BLaER1 (cell line): ENCODE results near the gene UPF1.

Experiments used
- H3K27ac ChIP-seq: shearing (Covaris generic); formaldehyde crosslinking; 2 replicates; pipeline ENCODE4 v1.8.1; 2022
- H3K27me3 ChIP-seq: shearing (Covaris generic); formaldehyde crosslinking; 2 replicates; pipeline ENCODE4 v1.8.1; 2022
- H3K36me3 ChIP-seq: shearing (Covaris generic); formaldehyde crosslinking; 2 replicates; pipeline ENCODE4 v1.8.1; 2022
- H3K4me1 ChIP-seq: shearing (Covaris generic); formaldehyde crosslinking; 2 replicates; pipeline ENCODE4 v1.8.1; 2022
- H3K4me2 ChIP-seq: shearing (Covaris generic); formaldehyde crosslinking; 2 replicates; pipeline ENCODE4 v1.8.1; 2022
- H3K4me3 ChIP-seq: shearing (Covaris generic); formaldehyde crosslinking; 2 replicates; pipeline ENCODE4 v1.8.1; 2022
- H3K9ac ChIP-seq: shearing (Covaris generic); formaldehyde crosslinking; 2 replicates; pipeline ENCODE4 v1.8.1; 2022
- H3K9me3 ChIP-seq: shearing (Covaris generic); formaldehyde crosslinking; 2 replicates; pipeline ENCODE4 v1.8.1; 2022
- H4K20me1 ChIP-seq: shearing (Covaris generic); formaldehyde crosslinking; 2 replicates; pipeline ENCODE4 v1.8.1; 2022
- Cebpa-rat ChIP-seq: shearing (Covaris generic); IDR thresholded peaks from 2 replicates; pipeline ENCODE4 v1.8.1; 2022

Gene UPF1

DNA sequence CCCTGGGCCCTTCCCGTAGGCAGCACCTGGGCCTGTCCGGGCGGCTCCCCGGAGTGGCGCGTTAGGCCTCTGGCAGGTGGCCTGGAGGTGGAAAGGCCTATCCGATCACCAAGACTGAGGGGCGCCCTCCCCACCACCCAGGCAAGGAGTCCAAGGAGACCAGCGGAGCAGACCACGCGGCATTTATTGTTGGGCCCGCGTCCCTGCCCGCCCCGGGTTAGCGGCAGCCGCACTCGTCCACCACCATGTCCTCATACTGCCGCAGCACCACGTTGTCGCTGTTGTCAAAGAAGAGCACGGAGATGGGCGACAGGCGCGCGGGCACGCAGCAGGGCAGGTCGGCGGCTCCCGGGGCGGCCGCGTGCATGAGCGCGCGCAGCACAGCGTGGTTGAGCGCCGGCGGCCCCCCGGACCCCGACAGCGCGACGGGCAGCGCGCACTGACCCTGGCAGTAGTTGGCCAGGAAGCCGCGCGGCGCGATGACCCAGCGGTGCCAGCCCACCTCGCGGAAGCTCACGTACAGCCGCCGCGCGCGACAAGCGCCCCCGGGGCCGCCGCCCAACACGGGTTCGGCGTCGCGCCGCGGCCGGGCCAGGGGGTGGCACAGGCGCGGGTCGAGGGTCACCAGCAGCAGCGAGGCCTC is 36.7 kb downstream of the UPF1 start:
- Histone ChIP-seq H3K4me2 (no peak overlapping the region), H4K20me1 (peaks cover 62% of the 10 kb centered on the region), H3K4me1 (peaks cover 28% of the 10 kb centered on the region), H3K27ac (no peak overlapping the region), H3K4me3 (no peak overlapping the region), H3K9me3 (no peaks in the 10 kb centered on the region), H3K36me3 (peaks cover 58% of the 10 kb centered on the region), H3K9ac (no peak overlapping the region), H3K27me3 (no peaks in the 10 kb centered on the region)
- TF ChIP-seq Cebpa-rat: no peak

DNA sequence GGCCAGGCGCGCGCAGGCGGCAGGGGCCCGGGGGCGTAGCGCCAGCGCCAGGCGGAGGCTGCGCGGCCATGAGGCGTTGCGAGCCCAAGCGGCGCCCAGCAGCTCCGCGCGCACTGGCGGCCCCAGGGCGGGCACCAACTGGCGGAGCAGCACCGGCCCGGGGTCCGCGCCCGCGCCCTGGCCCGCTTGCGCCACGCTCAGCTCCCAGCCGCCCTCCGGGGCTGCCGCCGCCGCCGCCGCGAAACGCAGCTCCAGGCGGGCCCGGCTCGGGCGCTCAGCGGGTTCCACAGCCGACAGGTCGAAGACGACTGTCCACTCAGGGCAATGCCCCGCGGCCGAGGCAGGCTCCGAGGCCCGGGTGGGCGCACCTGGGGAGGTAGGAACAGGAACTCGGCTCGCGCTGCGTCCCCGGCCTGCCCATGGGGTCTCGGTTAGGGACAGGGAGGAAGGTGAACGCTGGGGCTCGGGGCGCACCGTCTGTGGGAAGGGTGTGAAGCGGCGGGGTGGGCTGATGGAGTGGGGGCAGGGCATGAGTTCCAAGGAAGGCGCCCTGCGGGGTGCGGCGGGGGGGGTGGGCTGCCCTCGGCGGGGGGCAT is 37.4 kb downstream of the UPF1 start:
- Histone ChIP-seq H3K4me3 (no peak overlapping the region), H3K4me1 (peaks cover 27% of the 10 kb centered on the region), H3K9me3 (no peaks in the 10 kb centered on the region), H3K27ac (no peak overlapping the region), H3K27me3 (no peaks in the 10 kb centered on the region), H4K20me1 (peaks cover 56% of the 10 kb centered on the region), H3K4me2 (no peak overlapping the region), H3K36me3 (peaks cover 52% of the 10 kb centered on the region), H3K9ac (no peak overlapping the region)
- no peak for TF ChIP-seq Cebpa-rat

- Histone ChIP-seq H3K4me3 (peak overlapping the region; percentile 57), H3K36me3 (peaks cover 48% of the 10 kb centered on the region), H4K20me1 (peaks cover 53% of the 10 kb centered on the region), H3K27me3 (no peaks in the 10 kb centered on the region), H3K27ac (peak overlapping the region; percentile 46), H3K4me1 (peaks cover 27% of the 10 kb centered on the region), H3K9me3 (no peaks in the 10 kb centered on the region), H3K9ac (peak overlapping the region; percentile 45; the same call in 1 of the 2 replicates), H3K4me2 (peak overlapping the region; percentile 95)
- no peak for TF ChIP-seq Cebpa-rat
These were observed 38.2 kb downstream of the UPF1 start for GRCh38 chr19:18869781-18870530.

DNA sequence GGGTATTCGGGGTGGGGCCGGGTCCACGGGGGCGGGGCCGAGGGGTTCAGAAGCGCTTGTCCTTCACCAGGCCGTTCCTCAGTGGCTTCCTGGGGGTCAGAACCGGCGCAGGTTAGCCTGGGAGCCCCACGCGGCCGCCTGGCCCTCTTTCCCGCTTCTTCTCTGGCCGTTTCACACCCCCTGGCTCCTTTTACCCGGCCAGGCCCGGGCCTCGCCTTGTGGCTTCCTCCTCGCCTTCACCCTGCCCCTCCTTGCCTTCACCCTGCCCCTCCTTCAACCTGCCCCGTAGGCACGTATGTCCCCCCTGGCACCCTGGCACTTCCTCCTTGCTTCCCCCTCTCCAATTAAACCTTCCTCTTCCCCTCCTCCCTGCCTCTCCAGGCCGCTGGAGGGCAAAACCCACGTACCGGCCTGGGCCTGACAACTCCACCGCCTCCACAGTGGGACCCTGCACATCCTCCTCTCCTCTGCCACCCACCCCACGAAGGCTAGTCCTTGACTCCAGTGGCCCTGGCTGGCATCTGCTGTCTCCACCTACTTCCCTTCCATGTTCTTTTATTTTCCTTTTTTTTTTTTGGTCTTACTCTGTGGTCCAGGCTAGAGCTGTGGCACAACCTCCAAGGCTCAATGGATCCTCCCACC is 38.9 kb downstream of the UPF1 start:
- H3K4me2 ChIP-seq: peak overlapping the region; percentile 95
- no peak for TF ChIP-seq Cebpa-rat

DNA sequence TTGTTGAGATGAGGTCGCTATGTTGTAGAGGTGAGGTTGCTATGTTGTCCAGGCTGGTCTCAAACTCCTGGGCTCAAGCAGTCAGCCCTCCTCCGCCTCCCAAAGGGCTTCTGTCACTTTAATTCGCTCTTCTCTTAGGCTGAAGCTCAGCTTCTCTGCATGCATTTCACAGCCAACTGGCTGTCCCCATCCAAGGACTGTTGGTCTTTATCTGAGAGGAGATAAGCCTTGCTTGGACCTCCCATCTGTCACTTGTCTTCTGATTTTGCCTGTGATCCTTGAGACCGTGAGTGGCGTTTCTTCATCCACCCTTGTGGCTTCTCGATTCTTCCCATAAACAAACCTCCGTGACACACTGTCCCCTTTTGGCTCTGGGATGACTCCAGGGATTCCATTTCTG is 39.8 kb downstream of the UPF1 start:
- Histone ChIP-seq H3K4me2 (peak overlapping the region; percentile 95; the same call in 1 of the 2 replicates), H4K20me1 (peaks cover 39% of the 10 kb centered on the region), H3K27me3 (no peaks in the 10 kb centered on the region), H3K36me3 (peaks cover 32% of the 10 kb centered on the region), H3K9me3 (peaks cover 14% of the 10 kb centered on the region), H3K4me3 (no peak overlapping the region), H3K9ac (no peak overlapping the region), H3K27ac (no peak overlapping the region), H3K4me1 (peaks cover 34% of the 10 kb centered on the region)
- TF ChIP-seq Cebpa-rat: no peak

More for the DNA sequence above, 38.9 kb downstream of the UPF1 start:
- H4K20me1 ChIP-seq: peaks cover 48% of the 10 kb centered on the region
- H3K9me3 ChIP-seq: peaks cover 5% of the 10 kb centered on the region; the same call in 1 of the 2 replicates
- H3K36me3 ChIP-seq: peaks cover 41% of the 10 kb centered on the region
- H3K27me3 ChIP-seq: no peaks in the 10 kb centered on the region
- H3K9ac ChIP-seq: peak overlapping the region; percentile 50; the same call in 1 of the 2 replicates
- H3K27ac ChIP-seq: peak overlapping the region; percentile 66
- peak overlapping the region; percentile 57 for H3K4me3 ChIP-seq
- peaks cover 31% of the 10 kb centered on the region for H3K4me1 ChIP-seq

DNA sequence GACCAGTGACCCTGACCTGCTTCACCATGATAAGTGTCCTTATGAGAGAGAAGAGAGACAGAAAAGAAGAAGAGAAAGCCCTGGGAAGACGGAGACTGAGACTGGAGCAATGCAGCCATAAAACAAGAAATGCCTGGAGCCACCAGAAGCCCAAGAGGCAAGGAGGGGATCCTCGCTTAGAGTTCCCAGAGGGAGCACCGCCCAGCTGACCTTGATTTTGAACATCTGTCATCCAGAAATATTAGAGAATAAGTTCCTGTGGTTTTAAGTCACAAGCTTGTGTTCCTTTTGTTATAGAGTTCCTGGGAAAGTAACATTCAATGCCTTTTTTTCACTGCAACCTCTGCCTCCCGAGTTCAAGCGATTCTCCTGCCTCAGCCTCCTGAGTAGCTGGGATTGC is 44.0 kb downstream of the UPF1 start:
- H3K4me3 ChIP-seq: no peak overlapping the region
- peaks cover 24% of the 10 kb centered on the region for H3K9me3 ChIP-seq
- H3K36me3 ChIP-seq: peaks cover 10% of the 10 kb centered on the region; the same call in 1 of the 2 replicates
- peaks cover 22% of the 10 kb centered on the region for H3K4me1 ChIP-seq
- 0 out of 2 replicates have a peak, but pooled peaks cover 8% of the 10 kb centered on the region for H4K20me1 ChIP-seq
- TF ChIP-seq Cebpa-rat: no peak
- H3K4me2 ChIP-seq: no peak overlapping the region
- no peaks in the 10 kb centered on the region for H3K27me3 ChIP-seq
- H3K27ac ChIP-seq: no peak overlapping the region
- no peak overlapping the region for H3K9ac ChIP-seq

- H3K27me3 ChIP-seq: no peaks in the 10 kb centered on the region
- peaks cover 11% of the 10 kb centered on the region for H3K4me1 ChIP-seq
- no peak overlapping the region for H3K4me3 ChIP-seq
- peaks cover 24% of the 10 kb centered on the region for H3K9me3 ChIP-seq
- peaks cover 10% of the 10 kb centered on the region; the same call in 1 of the 2 replicates for H3K36me3 ChIP-seq
- H3K27ac ChIP-seq: no peak overlapping the region
- no peak for TF ChIP-seq Cebpa-rat
- no peaks in the 10 kb centered on the region for H4K20me1 ChIP-seq
- no peak overlapping the region for H3K9ac ChIP-seq
- no peak overlapping the region for H3K4me2 ChIP-seq
These were observed 45.1 kb downstream of the UPF1 start for GRCh38 chr19:18876865-18877264.

- Histone ChIP-seq H3K9ac (no peak overlapping the region), H4K20me1 (no peaks in the 10 kb centered on the region), H3K9me3 (peaks cover 24% of the 10 kb centered on the region), H3K36me3 (peaks cover 10% of the 10 kb centered on the region; the same call in 1 of the 2 replicates), H3K4me1 (peaks cover 7% of the 10 kb centered on the region; the same call in 1 of the 2 replicates), H3K4me3 (no peak overlapping the region), H3K27ac (no peak overlapping the region), H3K4me2 (no peak overlapping the region), H3K27me3 (no peaks in the 10 kb centered on the region)
- TF ChIP-seq Cebpa-rat: no peak
These were observed 46.5 kb downstream of the UPF1 start for GRCh38 chr19:18878058-18878797.
